Loucy (cell line): Measurements from ENCODE around the gene PDE10A.

Experiments
- EZH2phosphoT487 ChIP-seq: fragments of 200-600 bp; IDR thresholded peaks from 2 replicates; pipeline ENCODE4 v1.6.1; 2018; ENCODE audit warnings: antibody characterized with exemption, mild to moderate bottlenecking, moderate library complexity, borderline replicate concordance
- TF ChIP-seq, protein P1 (sequence below): fragments of 200-600 bp; sonication (generic); conservative IDR thresholded peaks from 2 replicates; pipeline ENCODE4 v1.5.1; 2014; ENCODE audit warnings: mild to moderate bottlenecking, antibody characterized with exemption, low read length

DNA sequence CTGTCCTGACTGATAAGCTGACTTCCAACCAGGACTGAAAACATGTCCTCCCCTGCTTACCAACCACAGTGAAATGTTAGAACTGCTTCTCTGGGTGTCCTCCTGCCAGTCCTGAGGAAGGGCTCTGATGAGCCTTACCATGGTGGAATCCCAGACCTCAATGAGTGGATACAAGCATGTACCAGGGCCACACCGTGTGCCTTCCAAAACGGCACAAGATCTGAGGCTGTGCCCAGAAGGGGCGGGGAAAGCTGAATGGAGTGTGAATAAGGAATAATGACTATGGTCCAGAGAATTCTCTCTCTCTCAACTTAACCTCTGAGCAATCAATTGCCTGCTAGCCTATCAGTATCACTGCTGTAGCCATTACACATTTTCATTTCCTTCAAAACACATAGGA lies 51.7 kb downstream of the PDE10A start:
- TF ChIP-seq, protein P1, sequence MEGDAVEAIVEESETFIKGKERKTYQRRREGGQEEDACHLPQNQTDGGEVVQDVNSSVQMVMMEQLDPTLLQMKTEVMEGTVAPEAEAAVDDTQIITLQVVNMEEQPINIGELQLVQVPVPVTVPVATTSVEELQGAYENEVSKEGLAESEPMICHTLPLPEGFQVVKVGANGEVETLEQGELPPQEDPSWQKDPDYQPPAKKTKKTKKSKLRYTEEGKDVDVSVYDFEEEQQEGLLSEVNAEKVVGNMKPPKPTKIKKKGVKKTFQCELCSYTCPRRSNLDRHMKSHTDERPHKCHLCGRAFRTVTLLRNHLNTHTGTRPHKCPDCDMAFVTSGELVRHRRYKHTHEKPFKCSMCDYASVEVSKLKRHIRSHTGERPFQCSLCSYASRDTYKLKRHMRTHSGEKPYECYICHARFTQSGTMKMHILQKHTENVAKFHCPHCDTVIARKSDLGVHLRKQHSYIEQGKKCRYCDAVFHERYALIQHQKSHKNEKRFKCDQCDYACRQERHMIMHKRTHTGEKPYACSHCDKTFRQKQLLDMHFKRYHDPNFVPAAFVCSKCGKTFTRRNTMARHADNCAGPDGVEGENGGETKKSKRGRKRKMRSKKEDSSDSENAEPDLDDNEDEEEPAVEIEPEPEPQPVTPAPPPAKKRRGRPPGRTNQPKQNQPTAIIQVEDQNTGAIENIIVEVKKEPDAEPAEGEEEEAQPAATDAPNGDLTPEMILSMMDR = no peak
- TF ChIP-seq EZH2phosphoT487 = no peak
